ENCODE data around the gene ESPN.

ESPN gene

GRCh38 chr1:6506210-6507036 lies 81.8 kb downstream of the ESPN start:
- TF ChIP-seq CTCF (conservative IDR thresholded peaks at IDR 0.05) = no peak
- no peak overlapping the region for H3K27ac ChIP-seq

- no peak for TF ChIP-seq CTCF (conservative IDR thresholded peaks at IDR 0.05)
- no peak overlapping the region for H3K27ac ChIP-seq
These were observed 82.5 kb downstream of the ESPN start for GRCh38 chr1:6507037-6507428.

GRCh38 chr1:6507461-6507911 lies 82.9 kb downstream of the ESPN start:
- no peak overlapping the region for H3K27ac ChIP-seq
- TF ChIP-seq CTCF (conservative IDR thresholded peaks at IDR 0.05) = no peak

- TF ChIP-seq CTCF (conservative IDR thresholded peaks at IDR 0.05) = no peak
- H3K27ac ChIP-seq = no peak overlapping the region
These were observed 83.7 kb downstream of the ESPN start for GRCh38 chr1:6508154-6508815.

- H3K27ac ChIP-seq = no peak overlapping the region
- no peak for TF ChIP-seq CTCF (conservative IDR thresholded peaks at IDR 0.05)
These were observed 84.2 kb downstream of the ESPN start for GRCh38 chr1:6508816-6509189.

- TF ChIP-seq CTCF (conservative IDR thresholded peaks at IDR 0.05) = no peak
- H3K27ac ChIP-seq = no peak overlapping the region
These were observed 84.8 kb downstream of the ESPN start for GRCh38 chr1:6509220-6509918.

GRCh38 chr1:6509919-6510291 lies 85.3 kb downstream of the ESPN start:
- no peak for TF ChIP-seq CTCF (conservative IDR thresholded peaks at IDR 0.05)
- no peak overlapping the region for H3K27ac ChIP-seq
